Stimulated activated CD8-positive, alpha-beta memory T cell treated with anti-CD3 and anti-CD28 coated beads, Interleukin-4, amount 100 ng/mL, for 4 hours (primary cell): ENCODE data around the gene RELB.
"Not testable (repeated sequence)": the region's sequence is repeated elsewhere in the genome, so short reads cannot be mapped to it uniquely, and the experiment has no call there.

Experiments used
- DNase-seq, 2 donors: peaks; one replicate each; pipeline ENCODE4 v3.0.0-alpha.2; 2020; ENCODE audit warnings: low read depth in 2 of 2, low spot score in 1 of 2

Gene RELB, protein sequence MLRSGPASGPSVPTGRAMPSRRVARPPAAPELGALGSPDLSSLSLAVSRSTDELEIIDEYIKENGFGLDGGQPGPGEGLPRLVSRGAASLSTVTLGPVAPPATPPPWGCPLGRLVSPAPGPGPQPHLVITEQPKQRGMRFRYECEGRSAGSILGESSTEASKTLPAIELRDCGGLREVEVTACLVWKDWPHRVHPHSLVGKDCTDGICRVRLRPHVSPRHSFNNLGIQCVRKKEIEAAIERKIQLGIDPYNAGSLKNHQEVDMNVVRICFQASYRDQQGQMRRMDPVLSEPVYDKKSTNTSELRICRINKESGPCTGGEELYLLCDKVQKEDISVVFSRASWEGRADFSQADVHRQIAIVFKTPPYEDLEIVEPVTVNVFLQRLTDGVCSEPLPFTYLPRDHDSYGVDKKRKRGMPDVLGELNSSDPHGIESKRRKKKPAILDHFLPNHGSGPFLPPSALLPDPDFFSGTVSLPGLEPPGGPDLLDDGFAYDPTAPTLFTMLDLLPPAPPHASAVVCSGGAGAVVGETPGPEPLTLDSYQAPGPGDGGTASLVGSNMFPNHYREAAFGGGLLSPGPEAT

GRCh38 chr19:45001087-45001739 is at the start of gene RELB:
TSS of gene RELB (plus strand) at chr19:45001464. CDS start at chr19:45001580, 116 bp downstream.
- peak; percentile 90 to 97 for DNase-seq

- DNase-seq, result no peak
Measured at GRCh38 chr19:44954278-44954648, 47.0 kb upstream of the RELB start.

DNA sequence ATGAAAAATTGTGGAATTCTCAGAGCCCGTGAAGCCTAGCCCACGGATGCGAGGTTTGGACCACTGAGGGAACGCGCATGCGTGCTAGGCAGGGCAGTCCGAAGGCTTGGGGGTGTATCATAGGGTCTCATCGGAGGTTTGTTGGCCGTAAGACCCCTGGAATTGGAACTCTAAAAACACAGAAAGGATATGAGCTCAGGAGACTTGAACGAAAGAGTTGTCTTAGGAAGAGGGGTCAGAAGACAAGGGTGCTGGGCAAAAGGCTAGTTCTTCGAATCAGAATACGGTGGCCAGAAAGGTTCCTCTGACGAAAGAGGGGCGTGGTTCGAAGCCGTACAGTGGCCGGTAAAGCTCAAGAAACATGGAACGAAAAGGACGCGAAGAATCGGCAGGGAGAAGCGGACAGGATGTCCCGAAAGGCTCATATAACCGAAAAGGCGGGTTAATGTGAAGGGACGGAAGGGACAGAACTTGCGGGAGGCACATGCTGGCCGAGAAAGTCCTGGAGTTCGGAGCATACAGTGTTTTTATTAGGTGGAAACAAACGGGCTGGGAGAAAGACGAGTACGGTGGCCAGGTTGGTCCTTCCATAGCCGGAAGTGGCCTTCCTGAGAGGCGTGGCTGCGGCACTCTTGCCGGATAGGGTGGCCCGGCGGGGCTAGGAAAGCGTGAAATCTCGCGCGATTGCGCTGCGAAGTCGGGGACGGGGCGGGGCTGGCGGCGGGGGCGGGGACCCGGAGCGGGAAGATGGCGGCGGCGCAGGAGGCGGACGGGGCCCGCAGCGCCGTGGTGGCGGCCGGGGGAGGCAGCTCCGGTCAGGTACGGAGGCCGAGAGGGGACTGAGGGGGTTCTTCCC is 46.4 kb upstream of the RELB start, which contains the start of gene CLPTM1:
Gene CLPTM1, plus strand, starts transcription at position 732 of the 856 bp plus-strand sequence. Its CDS starts 16 bp downstream, at position 748.
- peak; percentile 92 for DNase-seq

GRCh38 chr19:44955505-44956439 is 45.5 kb upstream of the RELB start:
- DNase-seq, result no peak

GRCh38 chr19:44957526-44957925 is 43.7 kb upstream of the RELB start:
- no peak for DNase-seq

GRCh38 chr19:44958090-44958489 is 43.2 kb upstream of the RELB start:
- no peak for DNase-seq

DNA sequence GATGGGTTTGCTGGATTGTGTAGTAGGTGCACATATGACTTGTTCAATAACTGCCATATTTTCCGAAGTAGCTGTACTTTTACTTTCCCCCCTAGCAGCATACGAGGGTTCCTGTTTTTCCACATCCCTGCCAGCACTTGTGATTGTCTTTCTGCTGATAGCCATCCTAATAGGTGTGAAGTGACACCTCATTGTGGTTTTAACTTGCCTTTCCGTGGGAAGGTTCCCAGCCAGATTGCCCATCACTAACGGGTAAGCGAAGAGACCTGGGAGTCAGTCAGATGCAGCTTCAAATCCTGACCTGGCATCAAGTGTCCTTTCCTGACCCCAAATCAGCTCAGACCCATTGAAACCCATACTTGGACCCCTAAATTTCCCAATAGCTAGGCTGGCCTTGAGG is 41.6 kb upstream of the RELB start:
- no peak for DNase-seq

DNA sequence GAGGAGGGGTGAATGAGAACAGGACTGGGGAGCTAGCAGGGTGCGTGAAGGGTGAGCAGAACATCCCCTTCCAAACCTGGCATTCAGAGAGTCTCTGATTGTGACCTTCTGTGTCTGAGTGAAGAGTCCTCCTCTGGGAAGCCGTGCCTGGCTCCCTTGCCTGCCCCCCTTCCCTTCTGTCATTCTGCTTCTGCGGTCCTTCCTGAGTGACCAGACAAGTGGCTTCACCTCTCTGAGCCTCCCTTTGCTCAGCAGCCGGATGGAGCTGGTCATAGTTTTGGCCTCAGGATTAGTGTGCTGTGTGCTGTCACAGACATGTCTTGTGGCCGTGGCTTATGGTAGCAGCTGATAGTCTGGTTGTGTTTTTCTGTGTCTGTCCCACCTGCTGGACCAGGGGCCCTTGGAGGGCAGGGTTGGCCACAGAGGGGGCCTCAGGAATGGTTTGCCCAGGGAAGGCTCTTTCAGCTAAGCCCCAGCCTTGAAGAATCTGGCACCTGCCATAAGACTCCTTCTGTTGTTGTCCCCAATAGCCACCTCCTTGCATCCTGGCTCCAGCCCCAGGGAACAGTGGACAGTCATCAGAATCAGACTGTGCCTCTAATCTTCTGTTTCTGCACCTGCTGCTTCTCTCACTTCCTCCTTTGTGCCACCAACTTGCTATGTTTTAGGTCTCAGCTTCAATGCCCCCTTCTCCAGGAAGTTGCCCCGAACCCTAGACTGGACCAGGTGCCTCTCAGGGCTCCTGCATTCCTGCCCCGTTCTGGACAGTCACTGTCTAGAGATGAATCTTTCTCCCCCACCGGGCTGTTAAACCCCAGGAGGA is 40.1 kb upstream of the RELB start:
- no peak for DNase-seq

- DNase-seq, result no peak
Measured at GRCh38 chr19:44961821-44962220, 39.4 kb upstream of the RELB start.

GRCh38 chr19:44968118-44968517 is 33.1 kb upstream of the RELB start:
- DNase-seq, result no peak

- DNase-seq, result no peak
Measured at GRCh38 chr19:44968670-44969069, 32.6 kb upstream of the RELB start.

DNA sequence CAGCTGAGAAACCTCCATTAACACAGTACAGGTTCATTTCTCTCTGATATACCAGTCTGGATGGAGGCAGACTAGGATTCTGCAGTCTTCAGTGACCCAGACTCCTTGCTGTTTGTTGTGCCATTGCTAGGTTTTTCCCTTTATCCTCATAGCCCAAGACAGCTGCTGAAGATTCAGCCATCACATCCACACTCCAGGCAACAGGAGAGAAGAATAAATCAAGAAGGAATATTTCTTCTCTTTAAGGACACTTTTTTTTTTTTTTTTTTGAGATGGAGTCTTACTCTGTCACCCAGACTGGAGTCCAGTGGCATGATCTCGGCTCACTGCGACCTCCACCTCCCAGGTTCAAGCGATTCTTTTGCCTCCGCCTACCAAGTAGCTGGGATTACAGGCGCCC is 31.8 kb upstream of the RELB start:
- no peak for DNase-seq

- not testable (repeated sequence) for DNase-seq
Measured at GRCh38 chr19:44971451-44971850, 29.8 kb upstream of the RELB start.

DNA sequence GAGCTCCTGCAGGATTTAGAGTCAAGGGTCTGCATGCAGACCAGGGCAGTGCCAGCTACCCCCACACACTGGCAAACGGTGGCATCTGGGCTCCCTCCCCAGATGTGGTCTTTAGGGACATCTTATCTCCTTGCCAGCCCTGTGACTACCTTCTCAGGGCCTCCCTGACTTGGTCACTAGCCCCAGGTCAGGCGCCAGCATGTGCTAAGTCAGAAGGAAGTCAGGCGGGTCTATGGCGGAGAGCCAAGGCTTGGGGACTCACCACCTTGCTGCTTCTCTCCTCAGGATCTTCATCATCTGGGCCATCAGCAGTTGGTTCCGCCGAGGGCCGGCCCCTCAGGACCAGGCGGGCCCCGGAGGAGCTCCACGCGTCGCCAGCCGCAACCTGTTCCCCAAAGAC is 28.5 kb upstream of the RELB start:
- DNase-seq, result no peak

DNA sequence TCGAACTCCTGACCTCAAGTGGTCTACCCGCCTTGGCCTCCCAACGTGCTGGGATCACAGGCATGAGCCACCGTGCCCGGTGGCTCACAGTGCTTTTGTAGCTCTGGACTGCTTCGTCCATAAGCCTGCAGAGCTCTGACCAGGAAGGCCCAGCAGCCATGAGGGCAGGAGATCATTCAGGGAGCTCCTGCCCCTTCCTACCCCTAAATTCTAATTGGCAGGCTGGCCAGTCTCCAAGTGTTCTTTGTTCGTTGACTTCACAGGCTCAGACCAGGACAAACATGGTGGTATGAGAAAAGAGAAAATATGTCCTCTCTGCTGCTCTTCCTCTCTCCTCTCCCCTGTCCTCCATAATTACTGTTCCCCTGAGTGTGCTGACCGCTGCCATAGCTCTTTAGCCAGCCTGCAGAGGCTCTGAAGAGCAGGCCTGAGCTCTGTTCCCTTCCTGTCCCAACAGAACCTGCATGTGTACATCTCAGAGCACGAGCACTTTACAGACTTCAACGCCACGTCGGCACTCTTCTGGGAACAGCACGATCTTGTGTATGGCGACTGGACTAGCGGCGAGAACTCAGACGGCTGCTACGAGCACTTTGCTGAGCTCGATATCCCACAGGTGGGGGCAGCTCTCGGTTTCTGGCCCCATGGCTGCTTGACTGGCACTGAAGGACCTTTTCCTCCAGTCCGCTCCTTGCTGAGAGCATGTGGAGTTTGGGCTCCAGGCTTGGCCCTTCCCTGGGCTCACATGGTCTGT is 27.1 kb upstream of the RELB start:
- no peak for DNase-seq

GRCh38 chr19:44974857-44975256 is 26.4 kb upstream of the RELB start:
- no peak for DNase-seq

- DNase-seq, result no peak
Measured at GRCh38 chr19:44975444-44975843, 25.8 kb upstream of the RELB start.

DNA sequence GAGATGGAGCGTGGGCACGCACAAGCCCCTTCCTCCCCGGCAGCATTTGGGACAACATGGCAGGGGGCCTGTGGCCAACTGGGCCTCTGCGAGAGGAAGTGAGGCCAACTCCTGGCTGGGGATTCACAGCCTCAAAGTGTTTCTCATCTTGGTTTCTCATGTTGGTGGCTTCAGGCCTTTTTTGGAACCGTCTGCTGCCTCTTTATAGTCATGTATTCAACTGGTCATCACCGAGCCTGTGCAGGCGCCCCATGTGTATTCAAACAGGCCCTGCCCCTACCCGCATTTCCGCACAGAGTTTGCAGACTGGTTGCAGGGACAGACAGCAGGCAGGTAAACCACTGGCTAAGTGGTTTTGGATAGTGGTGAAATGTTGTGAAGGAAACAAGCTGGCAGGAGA is 17.3 kb upstream of the RELB start:
- DNase-seq, result no peak

DNA sequence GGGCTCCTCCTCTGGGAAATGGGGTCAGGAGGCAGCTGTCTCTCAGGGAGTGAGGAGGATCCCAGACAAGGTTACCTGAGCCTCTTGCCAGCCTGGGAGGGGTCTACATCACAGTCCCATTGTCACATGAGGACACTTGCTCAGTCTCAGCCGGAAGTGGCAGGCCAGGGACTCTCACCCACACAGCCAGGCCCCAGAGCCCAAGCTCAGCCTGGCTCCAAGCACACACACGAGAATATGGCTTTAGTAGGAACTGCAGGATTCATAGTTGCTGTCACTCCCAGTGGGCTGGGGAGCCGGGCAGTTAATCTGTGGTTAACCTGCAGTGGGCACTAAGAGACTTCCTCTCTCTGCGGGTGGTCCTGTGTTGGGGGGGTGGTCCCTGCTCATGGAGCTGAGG is 15.8 kb upstream of the RELB start:
- DNase-seq, result no peak
